HepG2 (cell line): Measurements from ENCODE around the gene RPAP3. TPM values are rescaled to one million over a fixed set of nuclear protein-coding genes. Genes with fewer than 3 reads are reported as not detected.

Source experiments
- ARNT ChIP-seq: fragments of 450-650 bp; IDR thresholded peaks from 2 replicates; pipeline ENCODE4 v1.6.1; 2017
- BRCA1 ChIP-seq: sonication (generic); formaldehyde crosslinking; IDR thresholded peaks from 2 replicates; pipeline ENCODE4 v1.4.0; 2020; ENCODE audit warnings: missing genetic modification reagents
- ELF1 ChIP-seq: sonication (generic); formaldehyde crosslinking; IDR thresholded peaks from 2 replicates; pipeline ENCODE4 v1.4.0; 2020; ENCODE audit warnings: missing genetic modification reagents
- GLI4 ChIP-seq: sonication (generic); formaldehyde crosslinking; IDR thresholded peaks from 2 replicates; pipeline ENCODE4 v1.5.1; 2020; ENCODE audit warnings: missing genetic modification reagents, mild to moderate bottlenecking, moderate library complexity, borderline replicate concordance
- HOXD1 ChIP-seq: sonication (generic); formaldehyde crosslinking; IDR thresholded peaks from 2 replicates; pipeline ENCODE4 v1.5.0; 2020; ENCODE audit warnings: missing genetic modification reagents
- TARDBP ChIP-seq: sonication (generic); formaldehyde crosslinking; IDR thresholded peaks from 2 replicates; pipeline ENCODE4 v1.8.0; 2022; ENCODE audit warnings: mild to moderate bottlenecking, missing genetic modification reagents
- TOE1 ChIP-seq: sonication (generic); formaldehyde crosslinking; IDR thresholded peaks from 2 replicates; pipeline ENCODE4 v1.4.0; 2020; ENCODE audit warnings: mild to moderate bottlenecking, missing genetic modification reagents
- TSC22D2 ChIP-seq: sonication (generic); formaldehyde crosslinking; IDR thresholded peaks from 2 replicates; pipeline ENCODE4 v1.5.1; 2020; ENCODE audit warnings: missing genetic modification reagents, mild to moderate bottlenecking, borderline replicate concordance
- ZNF609 ChIP-seq: sonication (generic); formaldehyde crosslinking; IDR thresholded peaks from 2 replicates; pipeline ENCODE4 v1.4.0; 2020; ENCODE audit warnings: mild to moderate bottlenecking, missing genetic modification reagents, borderline replicate concordance
- ZNF883 ChIP-seq: sonication (generic); formaldehyde crosslinking; IDR thresholded peaks from 2 replicates; pipeline ENCODE4 v1.5.1; 2020; ENCODE audit warnings: mild to moderate bottlenecking, missing genetic modification reagents; ENCODE audit errors: not compliant biosample characterization
- ZSCAN25 ChIP-seq: sonication (generic); formaldehyde crosslinking; IDR thresholded peaks from 2 replicates; pipeline ENCODE4 v1.8.0; 2022; ENCODE audit warnings: mild to moderate bottlenecking, missing genetic modification reagents
- polyA plus RNA-seq, 8 experiments: library from polyadenylated mRNA; depleted of rRNA in 3 of 8; stranded (reverse) in 7 of 8; unstranded in 1 of 8; fragments of >200 nt; fragmentation: Illumina TruSeq in 4 of 8; extraction: Trizol in 4 of 8; gene quantifications; 2 replicates each; pipeline versions ENCODE4 v1.2.1 to v1.2.3, GENCODE V29; 2011 to 2016; ENCODE audit warnings: low read depth in 4 of 8, missing spikeins in 1 of 8, mixed read lengths in 1 of 8; ENCODE audit not compliant: insufficient read depth in 1 of 8
- total RNA-seq, 5 experiments: library from RNA; depleted of rRNA; stranded (reverse); fragments of >200 nt; fragmentation: Illumina TruSeq; extraction: Trizol; gene quantifications; 2 replicates each; pipeline ENCODE4 v1.2.3, GENCODE V29; 2016; ENCODE audit warnings: low read depth in 1 of 5
- TF ChIP-seq, protein P1 (sequence below): IDR thresholded peaks from 2 replicates; pipeline ENCODE4 v1.6.1; 2016; ENCODE audit warnings: missing genetic modification reagents, missing compliant biosample characterization
- TF ChIP-seq, protein P2 (sequence below): sonication (generic); formaldehyde crosslinking; IDR thresholded peaks from 2 replicates; pipeline ENCODE4 v1.9.0; 2022; ENCODE audit warnings: missing genetic modification reagents, mild to moderate bottlenecking, borderline replicate concordance
- TF ChIP-seq, protein P3 (sequence below): IDR thresholded peaks from 2 replicates; pipeline ENCODE4 v1.6.1; 2016
- TF ChIP-seq, protein P4 (sequence below): sonication (generic); formaldehyde crosslinking; IDR thresholded peaks from 2 replicates; pipeline ENCODE4 v1.5.0; 2020; ENCODE audit warnings: missing genetic modification reagents
- TF ChIP-seq, protein P5 (sequence below): sonication (generic); formaldehyde crosslinking; IDR thresholded peaks from 2 replicates; pipeline ENCODE4 v1.4.0; 2020; ENCODE audit warnings: missing genetic modification reagents

Gene RPAP3
- total and polyA plus RNA-seq, 2 of the 13 experiments (the other 11 are each of a cell fraction or from before 2014, with no cell fraction given): 8.8 to 32.8 TPM

- TF ChIP-seq ZNF609 (0 out of 2 replicates have a peak, but pooled peaks have one; percentile 27), ZSCAN25 (CRISPR knock-in tag) (no peak), TOE1 (CRISPR knock-in tag) (no peak), GLI4 (no peak), TSC22D2 (CRISPR knock-in tag) (no peak; the same call in 1 of the 2 replicates), TARDBP (no peak), HOXD1 (no peak; the same call in 1 of the 2 replicates), ELF1 (peak; percentile 67), BRCA1 (CRISPR knock-in tag) (no peak), ARNT (no peak), ZNF883 (CRISPR knock-in tag) (peak; percentile 71)
- TF ChIP-seq, protein P1, sequence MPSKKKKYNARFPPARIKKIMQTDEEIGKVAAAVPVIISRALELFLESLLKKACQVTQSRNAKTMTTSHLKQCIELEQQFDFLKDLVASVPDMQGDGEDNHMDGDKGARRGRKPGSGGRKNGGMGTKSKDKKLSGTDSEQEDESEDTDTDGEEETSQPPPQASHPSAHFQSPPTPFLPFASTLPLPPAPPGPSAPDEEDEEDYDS (CRISPR knock-in tag): peak; percentile 89
- TF ChIP-seq, protein P2, sequence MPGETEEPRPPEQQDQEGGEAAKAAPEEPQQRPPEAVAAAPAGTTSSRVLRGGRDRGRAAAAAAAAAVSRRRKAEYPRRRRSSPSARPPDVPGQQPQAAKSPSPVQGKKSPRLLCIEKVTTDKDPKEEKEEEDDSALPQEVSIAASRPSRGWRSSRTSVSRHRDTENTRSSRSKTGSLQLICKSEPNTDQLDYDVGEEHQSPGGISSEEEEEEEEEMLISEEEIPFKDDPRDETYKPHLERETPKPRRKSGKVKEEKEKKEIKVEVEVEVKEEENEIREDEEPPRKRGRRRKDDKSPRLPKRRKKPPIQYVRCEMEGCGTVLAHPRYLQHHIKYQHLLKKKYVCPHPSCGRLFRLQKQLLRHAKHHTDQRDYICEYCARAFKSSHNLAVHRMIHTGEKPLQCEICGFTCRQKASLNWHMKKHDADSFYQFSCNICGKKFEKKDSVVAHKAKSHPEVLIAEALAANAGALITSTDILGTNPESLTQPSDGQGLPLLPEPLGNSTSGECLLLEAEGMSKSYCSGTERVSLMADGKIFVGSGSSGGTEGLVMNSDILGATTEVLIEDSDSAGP (CRISPR knock-in tag): peak; percentile 78; the same call in 1 of the 2 replicates
- TF ChIP-seq, protein P3, sequence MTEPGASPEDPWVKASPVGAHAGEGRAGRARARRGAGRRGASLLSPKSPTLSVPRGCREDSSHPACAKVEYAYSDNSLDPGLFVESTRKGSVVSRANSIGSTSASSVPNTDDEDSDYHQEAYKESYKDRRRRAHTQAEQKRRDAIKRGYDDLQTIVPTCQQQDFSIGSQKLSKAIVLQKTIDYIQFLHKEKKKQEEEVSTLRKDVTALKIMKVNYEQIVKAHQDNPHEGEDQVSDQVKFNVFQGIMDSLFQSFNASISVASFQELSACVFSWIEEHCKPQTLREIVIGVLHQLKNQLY (CRISPR knock-in tag): 0 out of 2 replicates have a peak, but pooled peaks have one; percentile 21
- TF ChIP-seq, protein P4, sequence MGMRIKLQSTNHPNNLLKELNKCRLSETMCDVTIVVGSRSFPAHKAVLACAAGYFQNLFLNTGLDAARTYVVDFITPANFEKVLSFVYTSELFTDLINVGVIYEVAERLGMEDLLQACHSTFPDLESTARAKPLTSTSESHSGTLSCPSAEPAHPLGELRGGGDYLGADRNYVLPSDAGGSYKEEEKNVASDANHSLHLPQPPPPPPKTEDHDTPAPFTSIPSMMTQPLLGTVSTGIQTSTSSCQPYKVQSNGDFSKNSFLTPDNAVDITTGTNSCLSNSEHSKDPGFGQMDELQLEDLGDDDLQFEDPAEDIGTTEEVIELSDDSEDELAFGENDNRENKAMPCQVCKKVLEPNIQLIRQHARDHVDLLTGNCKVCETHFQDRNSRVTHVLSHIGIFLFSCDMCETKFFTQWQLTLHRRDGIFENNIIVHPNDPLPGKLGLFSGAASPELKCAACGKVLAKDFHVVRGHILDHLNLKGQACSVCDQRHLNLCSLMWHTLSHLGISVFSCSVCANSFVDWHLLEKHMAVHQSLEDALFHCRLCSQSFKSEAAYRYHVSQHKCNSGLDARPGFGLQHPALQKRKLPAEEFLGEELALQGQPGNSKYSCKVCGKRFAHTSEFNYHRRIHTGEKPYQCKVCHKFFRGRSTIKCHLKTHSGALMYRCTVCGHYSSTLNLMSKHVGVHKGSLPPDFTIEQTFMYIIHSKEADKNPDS: no peak
- TF ChIP-seq, protein P5, sequence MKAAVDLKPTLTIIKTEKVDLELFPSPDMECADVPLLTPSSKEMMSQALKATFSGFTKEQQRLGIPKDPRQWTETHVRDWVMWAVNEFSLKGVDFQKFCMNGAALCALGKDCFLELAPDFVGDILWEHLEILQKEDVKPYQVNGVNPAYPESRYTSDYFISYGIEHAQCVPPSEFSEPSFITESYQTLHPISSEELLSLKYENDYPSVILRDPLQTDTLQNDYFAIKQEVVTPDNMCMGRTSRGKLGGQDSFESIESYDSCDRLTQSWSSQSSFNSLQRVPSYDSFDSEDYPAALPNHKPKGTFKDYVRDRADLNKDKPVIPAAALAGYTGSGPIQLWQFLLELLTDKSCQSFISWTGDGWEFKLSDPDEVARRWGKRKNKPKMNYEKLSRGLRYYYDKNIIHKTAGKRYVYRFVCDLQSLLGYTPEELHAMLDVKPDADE (CRISPR knock-in tag): no peak
Measured at GRCh38 chr12:47705566-47706425, at the start of gene RPAP3 (continued).
